Middle frontal gyrus (tissue), 1 donor: ENCODE measurements around the gene HCFC1R1.

Experiments used
- DNase-seq: peaks from one replicate; pipeline ENCODE4 v3.0.0-alpha.2; 2015; ENCODE audit warnings: low spot score; ENCODE audit errors: extremely low spot score

Gene HCFC1R1

GRCh38 chr16:3020247-3020603 lies 3.5 kb downstream of the HCFC1R1 start, which contains the start of gene TNFRSF12A:
TSS of gene TNFRSF12A (plus strand) at chr16:3020368. CDS start at chr16:3020398, 30 bp downstream.
- no peak for DNase-seq

- DNase-seq, result no peak
Observed at GRCh38 chr16:3019594-3020246, 4.0 kb downstream of the HCFC1R1 start.

- DNase-seq, result no peak
Observed at GRCh38 chr16:3017794-3018506, 5.8 kb downstream of the HCFC1R1 start, which contains the start of gene CLDN6. TSS of gene CLDN6 (minus strand) at chr16:3018183. CDS start at chr16:3016021, 2,162 bp downstream.

GRCh38 chr16:3017344-3017743 lies 6.4 kb downstream of the HCFC1R1 start:
- no peak for DNase-seq

GRCh38 chr16:3015865-3016521 lies 7.7 kb downstream of the HCFC1R1 start:
- no peak for DNase-seq

GRCh38 chr16:3014971-3015370 lies 8.8 kb downstream of the HCFC1R1 start:
- no peak for DNase-seq

GRCh38 chr16:3013998-3014690 lies 9.6 kb downstream of the HCFC1R1 start:
- DNase-seq, result no peak

- no peak for DNase-seq
Observed at GRCh38 chr16:3013491-3013951, 10.2 kb downstream of the HCFC1R1 start.

GRCh38 chr16:3012828-3013420 lies 10.8 kb downstream of the HCFC1R1 start, which contains the start of gene CLDN9:
TSS of gene CLDN9 (plus strand) at chr16:3012923. CDS start at chr16:3013363, 440 bp downstream.
- no peak for DNase-seq

- DNase-seq, result no peak
Observed at GRCh38 chr16:3012246-3012645, 11.5 kb downstream of the HCFC1R1 start.

GRCh38 chr16:3010510-3010909 lies 13.2 kb downstream of the HCFC1R1 start:
- no peak for DNase-seq

GRCh38 chr16:3009568-3010390 lies 14.0 kb downstream of the HCFC1R1 start:
- DNase-seq, result no peak

GRCh38 chr16:3008690-3009037 lies 15.1 kb downstream of the HCFC1R1 start:
- DNase-seq, result no peak

- DNase-seq, result no peak
Observed at GRCh38 chr16:3007957-3008689, 15.6 kb downstream of the HCFC1R1 start.

GRCh38 chr16:3007059-3007956 lies 16.4 kb downstream of the HCFC1R1 start:
- no peak for DNase-seq

- no peak for DNase-seq
Observed at GRCh38 chr16:3004781-3005284, 18.9 kb downstream of the HCFC1R1 start.

GRCh38 chr16:3004319-3004718 lies 19.4 kb downstream of the HCFC1R1 start:
- DNase-seq, result no peak

GRCh38 chr16:3003582-3004270 lies 20.0 kb downstream of the HCFC1R1 start:
- DNase-seq, result peak; percentile 94
